Neural cell (in vitro differentiated cells): ENCODE measurements around the gene MCCD1.
"Not testable (repeated sequence)": the region's sequence is repeated elsewhere in the genome, so short reads cannot be mapped to it uniquely, and the experiment has no call there.

Source experiments
- POLR2AphosphoS5 ChIP-seq: IDR thresholded peaks from 2 replicates; pipeline ENCODE4 v1.6.1; 2012
- TAF1 ChIP-seq: IDR thresholded peaks from 2 replicates; pipeline ENCODE4 v1.6.1; 2012; ENCODE audit warnings: low read depth
- TF ChIP-seq, protein P1 (sequence below): fragments of 450-650 bp; IDR thresholded peaks from 2 replicates; pipeline ENCODE4 v1.5.1; 2014; ENCODE audit warnings: antibody characterized with exemption, mild to moderate bottlenecking, moderate library complexity; ENCODE audit not compliant: poor library complexity, severe bottlenecking

GRCh38 chr6:31493550-31493874 is 35.2 kb upstream of the MCCD1 start:
- TF ChIP-seq, protein P1, sequence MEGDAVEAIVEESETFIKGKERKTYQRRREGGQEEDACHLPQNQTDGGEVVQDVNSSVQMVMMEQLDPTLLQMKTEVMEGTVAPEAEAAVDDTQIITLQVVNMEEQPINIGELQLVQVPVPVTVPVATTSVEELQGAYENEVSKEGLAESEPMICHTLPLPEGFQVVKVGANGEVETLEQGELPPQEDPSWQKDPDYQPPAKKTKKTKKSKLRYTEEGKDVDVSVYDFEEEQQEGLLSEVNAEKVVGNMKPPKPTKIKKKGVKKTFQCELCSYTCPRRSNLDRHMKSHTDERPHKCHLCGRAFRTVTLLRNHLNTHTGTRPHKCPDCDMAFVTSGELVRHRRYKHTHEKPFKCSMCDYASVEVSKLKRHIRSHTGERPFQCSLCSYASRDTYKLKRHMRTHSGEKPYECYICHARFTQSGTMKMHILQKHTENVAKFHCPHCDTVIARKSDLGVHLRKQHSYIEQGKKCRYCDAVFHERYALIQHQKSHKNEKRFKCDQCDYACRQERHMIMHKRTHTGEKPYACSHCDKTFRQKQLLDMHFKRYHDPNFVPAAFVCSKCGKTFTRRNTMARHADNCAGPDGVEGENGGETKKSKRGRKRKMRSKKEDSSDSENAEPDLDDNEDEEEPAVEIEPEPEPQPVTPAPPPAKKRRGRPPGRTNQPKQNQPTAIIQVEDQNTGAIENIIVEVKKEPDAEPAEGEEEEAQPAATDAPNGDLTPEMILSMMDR = not testable (repeated sequence)
- TF ChIP-seq POLR2AphosphoS5, TAF1: not testable (repeated sequence)
